HepG2 (cell line): Measurements from ENCODE around the gene CFAP300. TPM values are rescaled to one million over a fixed set of nuclear protein-coding genes. Genes with fewer than 3 reads are reported as not detected.
A peak's percentile ranks its signal among the peaks of the same experiment; 100 is the strongest.

Source experiments
- AHDC1 ChIP-seq: sonication (generic); formaldehyde crosslinking; IDR thresholded peaks from 2 replicates; pipeline ENCODE4 v1.5.1; 2020; ENCODE audit warnings: mild to moderate bottlenecking, missing genetic modification reagents, borderline replicate concordance
- BCL3 ChIP-seq: sonication (generic); formaldehyde crosslinking; IDR thresholded peaks from 2 replicates; pipeline ENCODE4 v1.5.1; 2020; ENCODE audit warnings: mild to moderate bottlenecking, missing genetic modification reagents, moderate library complexity
- ETS1 ChIP-seq: sonication (generic); formaldehyde crosslinking; IDR thresholded peaks from 2 replicates; pipeline ENCODE4 v1.4.0; 2020; ENCODE audit warnings: missing genetic modification reagents
- HNRNPLL ChIP-seq: fragments of 200-400 bp; formaldehyde crosslinking; IDR thresholded peaks from 2 replicates; pipeline ENCODE4 v1.6.1; 2017; ENCODE audit warnings: mild to moderate bottlenecking, low read depth, low read length; ENCODE audit not compliant: poor library complexity, severe bottlenecking
- RAD21 ChIP-seq: fragments of 450-650 bp; formaldehyde crosslinking; IDR thresholded peaks from 2 replicates; pipeline ENCODE4 v1.5.0; 2020; ENCODE audit warnings: mild to moderate bottlenecking
- SIN3B ChIP-seq: fragments of 150-350 bp; IDR thresholded peaks from 2 replicates; pipeline ENCODE4 v1.6.1; 2014; ENCODE audit warnings: low read length
- SMAD1 ChIP-seq: sonication (generic); formaldehyde crosslinking; IDR thresholded peaks from 2 replicates; pipeline ENCODE4 v1.4.0; 2020; ENCODE audit warnings: missing genetic modification reagents, low read depth, mild to moderate bottlenecking, borderline replicate concordance
- ZFP41 ChIP-seq: sonication (generic); formaldehyde crosslinking; IDR thresholded peaks from 2 replicates; pipeline ENCODE4 v1.4.0; 2020; ENCODE audit warnings: mild to moderate bottlenecking, missing genetic modification reagents, borderline replicate concordance
- ZKSCAN5 ChIP-seq: sonication (generic); formaldehyde crosslinking; IDR thresholded peaks from 2 replicates; pipeline ENCODE4 v1.5.1; 2020; ENCODE audit warnings: mild to moderate bottlenecking, missing genetic modification reagents
- ZNF407 ChIP-seq: sonication (generic); formaldehyde crosslinking; IDR thresholded peaks from one replicate; pipeline ENCODE4 v1.5.1; 2020; ENCODE audit warnings: mild to moderate bottlenecking, missing genetic modification reagents; ENCODE audit errors: not compliant biosample characterization
- ZNF720 ChIP-seq: sonication (generic); formaldehyde crosslinking; IDR thresholded peaks from 2 replicates; pipeline ENCODE4 v1.4.0; 2020; ENCODE audit warnings: missing genetic modification reagents
- polyA plus RNA-seq, 8 experiments: library from polyadenylated mRNA; depleted of rRNA in 3 of 8; stranded (reverse) in 7 of 8; unstranded in 1 of 8; fragments of >200 nt; fragmentation: Illumina TruSeq in 4 of 8; extraction: Trizol in 4 of 8; gene quantifications; 2 replicates each; pipeline versions ENCODE4 v1.2.1 to v1.2.3, GENCODE V29; 2011 to 2016; ENCODE audit warnings: low read depth in 4 of 8, missing spikeins in 1 of 8, mixed read lengths in 1 of 8; ENCODE audit not compliant: insufficient read depth in 1 of 8
- total RNA-seq, 5 experiments: library from RNA; depleted of rRNA; stranded (reverse); fragments of >200 nt; fragmentation: Illumina TruSeq; extraction: Trizol; gene quantifications; 2 replicates each; pipeline ENCODE4 v1.2.3, GENCODE V29; 2016; ENCODE audit warnings: low read depth in 1 of 5

CFAP300 gene
- total and polyA plus RNA-seq, 2 of the 13 experiments (the other 11 are each of a cell fraction or from before 2014, with no cell fraction given) = not detected

GRCh38 chr11:102109896-102110760 lies 62.9 kb downstream of the CFAP300 start, which contains the start of gene YAP1 (continued):
- TF ChIP-seq HNRNPLL (peak; percentile 89), ZFP41 (CRISPR knock-in tag) (no peak), SMAD1 (CRISPR knock-in tag) (0 out of 2 replicates have a peak, but pooled peaks have one; percentile 40), SIN3B (no peak), ZNF407 (CRISPR knock-in tag) (peak; percentile 61), ZNF720 (no peak), ETS1 (CRISPR knock-in tag) (no peak), ZKSCAN5 (no peak), AHDC1 (CRISPR knock-in tag) (peak; percentile 50; the same call in 1 of the 2 replicates), RAD21 (CRISPR knock-in tag) (peak; percentile 81; the same call in 1 of the 2 replicates), BCL3 (CRISPR knock-in tag) (peak; percentile 54; the same call in 1 of the 2 replicates)
